ENCODE results near the gene FGF12.

FGF12 gene

DNA sequence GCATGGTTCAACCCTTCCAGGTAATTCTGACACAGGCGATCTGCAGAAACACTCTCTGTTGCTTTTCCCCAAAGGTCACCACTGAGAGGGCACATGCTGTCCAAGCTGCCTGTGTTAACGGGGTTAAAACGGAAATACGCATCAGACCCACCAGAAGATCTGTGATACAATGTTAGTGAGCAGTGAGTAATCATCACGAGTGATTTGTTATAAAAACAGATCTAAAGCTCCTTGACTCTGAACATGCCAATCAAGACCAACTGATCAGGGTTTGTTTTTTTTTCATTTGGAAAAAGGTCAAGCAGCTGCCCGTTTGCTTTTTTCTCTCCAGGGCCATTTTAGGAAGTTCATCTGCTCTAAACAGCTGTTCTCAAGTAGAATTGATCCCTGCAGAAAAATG lies 43.2 kb downstream of the FGF12 start:
- DNase-seq: no peak

DNA sequence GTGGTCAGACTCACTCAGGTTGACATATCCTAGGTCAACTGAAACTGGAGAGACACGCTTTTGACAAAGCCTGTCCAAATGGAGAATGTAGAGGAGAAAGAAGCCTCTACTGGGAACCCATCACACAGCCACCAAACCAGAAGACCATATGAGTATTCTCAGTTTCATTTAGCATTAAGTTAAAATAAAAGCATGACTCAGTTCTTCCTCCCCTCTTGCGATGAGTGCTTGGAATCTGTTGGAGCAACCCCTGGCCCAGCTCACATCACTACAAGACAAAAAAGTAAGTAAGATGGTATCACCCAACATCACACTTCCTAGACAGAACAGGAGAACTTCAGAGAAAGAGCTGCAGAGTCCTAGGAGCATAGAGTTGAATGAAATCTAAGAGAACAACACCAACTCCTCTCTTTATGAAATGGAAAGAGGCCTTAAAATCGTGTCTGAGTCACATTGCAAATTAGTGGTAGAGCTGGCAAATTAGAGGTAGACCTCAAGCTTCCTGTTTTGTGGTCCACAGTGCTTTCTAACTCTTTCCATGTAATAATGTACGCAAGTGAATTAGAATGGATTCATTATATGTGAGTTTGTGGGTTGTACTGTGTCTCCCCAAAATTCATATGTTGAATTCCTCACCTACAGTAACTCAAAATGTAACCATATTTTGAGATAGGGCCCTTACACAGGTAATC lies 51.2 kb downstream of the FGF12 start:
- DNase-seq: no peak

DNA sequence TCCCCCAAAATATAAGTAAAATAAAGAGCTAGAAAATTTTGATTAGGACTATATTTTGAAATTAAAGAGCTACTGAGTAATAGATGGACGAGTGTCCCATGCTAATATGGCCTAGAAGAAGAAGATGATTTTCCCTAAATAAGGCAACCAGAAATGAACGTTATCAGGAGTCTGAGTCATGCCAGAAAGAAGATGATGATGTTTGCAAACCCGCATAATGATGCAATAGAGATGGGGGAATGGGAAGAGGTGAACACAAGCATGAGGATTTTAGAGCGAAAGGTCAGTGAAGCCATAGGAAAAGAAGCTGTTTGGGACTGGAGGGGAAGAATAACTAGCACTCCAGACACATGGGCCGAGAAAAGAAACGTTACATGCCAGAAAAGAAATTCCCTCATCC lies 71.7 kb downstream of the FGF12 start:
- DNase-seq: no peak

DNA sequence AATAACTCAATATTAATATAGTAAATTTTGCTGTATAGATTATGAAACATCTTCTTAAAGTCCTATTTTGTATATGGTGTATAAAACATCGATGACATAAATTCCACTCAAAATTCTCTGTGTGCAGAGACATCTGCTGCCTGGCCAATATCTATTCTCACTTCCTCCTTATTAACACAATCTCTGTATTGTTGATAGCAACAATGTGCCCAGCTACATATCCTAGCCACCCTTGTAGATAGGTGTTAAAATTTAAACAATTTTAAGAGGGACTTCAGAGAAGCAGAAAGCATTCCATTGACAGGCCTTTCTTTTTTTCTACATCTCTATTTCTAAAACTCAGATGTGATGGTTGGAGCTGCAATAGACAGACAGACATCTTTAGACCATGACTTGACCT lies 72.3 kb downstream of the FGF12 start:
- DNase-seq: no peak

DNA sequence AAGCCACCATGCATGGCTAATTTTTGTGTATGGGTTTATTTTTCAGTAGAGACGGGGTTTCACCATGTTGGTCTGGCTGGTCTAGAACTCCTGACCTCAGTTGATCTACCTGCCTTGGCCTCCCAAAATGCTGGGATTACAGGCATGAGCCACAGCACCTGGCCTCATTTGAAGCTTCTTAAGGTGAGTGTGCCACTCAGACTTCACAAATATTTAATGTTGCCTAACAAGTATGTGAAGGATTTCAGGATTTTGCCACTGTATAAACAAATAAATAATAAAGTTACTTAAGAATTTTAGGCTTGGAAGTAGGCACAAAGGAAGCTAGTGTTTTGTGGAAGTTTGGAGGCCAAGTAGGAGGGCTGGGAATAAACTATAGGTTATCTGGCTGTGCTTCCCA lies 73.5 kb downstream of the FGF12 start:
- DNase-seq: no peak

DNA sequence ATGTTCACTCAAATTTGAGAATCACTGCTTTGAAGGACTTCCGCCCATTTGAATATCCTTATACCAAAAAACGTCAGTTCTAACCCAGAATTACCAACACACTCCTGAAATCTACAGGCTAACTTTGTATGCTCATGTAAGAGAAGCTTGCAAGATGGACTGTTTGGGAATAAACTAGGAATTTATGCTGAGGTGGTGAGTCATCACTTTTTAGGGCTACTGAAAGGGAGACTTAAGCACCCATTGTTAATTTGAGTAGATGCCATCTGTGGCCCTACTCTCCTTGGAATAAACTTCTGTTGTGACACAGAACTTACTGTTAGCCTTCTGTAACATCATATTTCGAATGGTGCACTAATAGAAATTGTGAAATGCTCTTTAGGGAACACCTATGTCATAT lies 74.6 kb downstream of the FGF12 start:
- no peak for DNase-seq

DNA sequence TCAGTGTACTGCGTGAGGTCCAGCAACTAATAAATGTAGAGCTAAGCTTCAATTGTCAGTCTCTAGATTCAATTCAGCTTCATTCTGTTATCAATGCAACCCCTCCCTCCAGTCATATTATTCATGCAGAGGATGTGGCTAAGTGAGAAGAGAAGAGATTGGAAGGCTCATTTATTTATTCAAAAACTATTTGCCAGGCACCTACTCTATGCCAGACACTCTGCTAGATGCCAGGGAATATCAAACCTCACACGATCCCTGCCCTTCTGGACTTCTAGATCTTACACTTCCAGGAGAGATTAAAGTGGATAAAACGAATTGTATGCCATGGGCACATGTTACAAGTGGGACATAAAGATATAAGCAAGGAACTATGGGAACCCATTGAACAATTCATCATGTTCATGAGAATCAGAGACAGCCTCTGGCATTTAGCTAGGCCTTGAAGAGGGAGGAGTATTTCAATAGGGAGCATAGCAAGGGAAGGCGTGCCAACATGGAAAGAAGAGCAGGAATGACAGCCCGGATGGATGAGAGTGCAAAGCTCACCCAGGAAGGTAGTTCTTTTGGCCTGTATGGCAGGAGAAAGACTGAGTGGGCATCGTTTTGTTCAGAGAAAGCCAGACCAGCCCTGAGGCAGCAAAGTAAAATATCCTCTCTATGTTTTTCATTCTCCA lies 75.4 kb downstream of the FGF12 start:
- no peak for DNase-seq

DNA sequence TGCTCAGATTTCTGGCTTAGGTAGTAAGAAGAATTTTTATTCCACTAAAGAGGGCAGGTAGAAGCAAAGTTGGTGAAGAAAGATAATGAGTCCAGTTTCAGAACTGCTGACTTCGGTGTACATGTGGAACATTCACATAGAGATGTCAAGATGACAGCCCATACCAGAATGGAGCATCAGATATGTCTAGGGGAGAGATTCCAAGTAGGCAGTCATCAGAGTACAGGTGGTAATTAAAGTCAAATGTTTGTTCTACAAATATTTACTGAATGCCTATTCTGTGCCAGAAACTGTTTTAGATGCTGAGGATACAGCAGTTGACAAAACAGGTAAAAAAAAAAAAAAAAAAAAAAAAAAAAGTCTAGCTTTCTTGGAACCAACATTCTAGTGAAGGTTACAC lies 81.9 kb downstream of the FGF12 start:
- DNase-seq: no peak

DNA sequence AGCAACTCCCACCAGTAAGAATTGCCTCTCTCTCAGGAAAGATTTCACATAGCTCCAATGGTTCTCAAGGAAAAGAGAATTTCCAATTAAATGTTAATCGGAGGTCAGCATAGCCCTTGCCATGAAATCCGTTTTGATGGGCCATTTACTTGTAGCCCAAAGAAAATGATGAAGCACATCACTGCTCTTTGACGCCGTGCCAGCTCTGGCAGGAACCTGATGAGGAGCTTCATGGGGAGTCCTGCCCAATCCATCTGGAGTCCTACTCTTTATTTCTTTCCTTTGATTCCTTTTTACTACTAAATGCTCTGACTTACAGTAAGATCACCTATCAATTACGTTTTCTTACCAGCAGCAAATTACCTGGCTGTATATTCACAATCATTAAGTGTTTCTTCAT lies 84.7 kb downstream of the FGF12 start:
- no peak for DNase-seq

DNA sequence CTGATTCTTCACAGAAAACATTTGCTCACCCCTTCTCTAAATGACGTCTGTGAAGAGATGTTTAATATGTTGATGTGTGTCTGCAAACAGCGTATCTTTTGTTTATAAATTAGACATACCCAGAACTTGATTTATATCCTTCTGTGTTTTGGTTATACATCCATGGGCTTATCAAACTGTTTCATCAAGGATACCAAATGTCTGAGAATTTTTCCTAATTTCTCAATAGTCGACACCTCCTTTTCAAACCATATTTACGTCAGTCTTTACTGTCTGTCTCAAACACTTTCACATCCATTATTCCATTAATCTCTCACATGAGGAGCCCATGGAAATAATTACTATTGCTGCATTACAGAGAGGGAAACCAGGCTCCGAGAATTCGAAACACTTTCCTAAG lies 85.4 kb downstream of the FGF12 start:
- DNase-seq: no peak

DNA sequence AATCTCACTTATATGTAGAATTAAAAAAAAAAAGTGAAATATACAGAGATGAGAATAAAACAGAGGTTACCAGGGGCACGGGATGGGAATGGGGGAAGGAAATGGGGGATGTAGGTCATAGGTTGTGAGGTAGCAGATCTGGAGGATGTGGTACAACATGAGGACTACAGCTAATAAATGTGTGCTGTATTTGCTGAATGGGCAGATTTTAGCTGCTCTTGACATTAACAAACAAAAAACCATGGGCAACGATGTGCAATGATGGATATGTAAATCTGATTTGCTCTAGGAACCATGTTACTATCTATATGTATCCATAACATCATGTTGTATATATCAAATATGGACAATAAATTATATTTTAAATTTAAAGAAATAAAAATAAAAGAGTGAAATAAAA lies 87.4 kb downstream of the FGF12 start:
- DNase-seq: no peak

DNA sequence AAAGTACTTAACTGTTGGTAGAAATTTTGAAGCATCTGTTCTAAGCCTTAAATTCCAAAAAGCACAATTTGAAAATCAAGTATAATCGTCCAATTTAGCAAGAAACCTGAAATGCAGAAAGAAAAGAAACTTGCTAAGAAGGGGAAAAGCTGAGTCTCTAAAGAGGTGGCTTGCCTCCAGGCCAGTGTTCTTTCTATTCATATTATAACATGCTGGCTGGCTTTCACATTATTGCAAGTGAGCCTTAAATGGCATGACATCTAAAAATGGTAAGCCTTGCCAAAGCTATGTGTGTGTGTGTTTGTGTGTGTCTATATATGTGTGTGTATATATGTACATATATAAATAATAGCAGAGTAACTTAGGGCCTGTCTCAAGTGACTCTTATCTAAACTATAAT lies 89.5 kb downstream of the FGF12 start:
- no peak for DNase-seq

DNA sequence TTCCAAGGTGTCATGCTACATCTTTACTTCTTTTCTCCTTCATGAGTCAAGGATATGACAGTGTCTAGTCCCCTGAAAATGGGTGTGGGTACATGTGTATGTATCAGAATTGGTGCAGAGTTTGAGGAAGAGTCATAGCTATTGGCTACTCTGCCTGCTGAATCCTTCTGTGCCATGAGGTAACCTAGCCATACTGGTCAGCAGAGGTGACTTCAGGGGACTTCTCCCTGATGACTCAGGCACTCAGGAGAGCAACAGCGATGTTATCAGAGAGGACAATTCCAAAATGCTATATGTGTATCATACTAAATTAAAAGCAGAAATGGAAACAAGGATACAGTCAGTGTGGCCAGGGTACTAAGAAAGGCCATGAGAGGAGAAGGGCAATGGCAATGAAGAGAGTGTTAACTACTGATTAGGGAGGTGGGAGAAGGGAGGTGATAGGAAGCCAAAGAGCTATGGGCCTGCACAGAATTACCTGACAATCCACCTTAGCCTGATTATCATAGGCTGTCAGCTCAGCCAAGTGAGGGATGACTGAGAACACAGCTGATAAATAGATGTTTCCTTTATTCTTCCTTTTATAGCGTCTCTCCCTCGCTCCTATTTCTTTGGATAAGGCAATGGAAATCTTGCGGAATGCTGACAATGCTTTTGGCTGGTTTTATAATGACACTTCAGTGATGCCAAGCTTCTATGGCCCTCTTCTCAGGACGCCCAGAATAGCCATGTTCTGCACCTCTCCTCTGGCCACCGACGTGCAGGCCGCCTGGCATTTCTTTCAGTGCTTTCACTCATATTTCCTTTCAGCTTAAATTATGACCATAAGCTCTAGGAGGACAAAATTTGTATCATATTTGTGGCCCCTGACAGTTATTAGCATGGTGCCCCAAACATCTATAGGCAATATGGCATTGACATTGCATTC lies 90.6 kb downstream of the FGF12 start:
- no peak for DNase-seq

DNA sequence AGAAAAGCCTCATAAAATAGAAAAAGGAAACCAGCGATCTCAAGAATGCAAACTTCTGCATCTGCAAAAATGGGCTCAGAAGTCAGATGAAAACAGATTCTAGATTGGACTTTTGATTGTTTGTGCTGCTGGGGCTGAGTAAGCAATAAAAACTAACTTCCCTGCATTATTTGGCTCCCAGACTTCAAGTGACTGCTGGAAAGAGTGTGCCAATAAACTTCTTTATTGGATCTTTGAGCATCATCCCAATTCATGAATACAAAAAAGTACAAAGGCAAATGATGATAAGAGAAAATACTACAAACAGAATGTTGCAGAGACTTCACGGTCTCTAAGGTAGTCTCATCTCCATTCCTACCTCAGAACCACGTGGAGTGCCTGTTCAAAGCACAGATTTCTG lies 97.9 kb downstream of the FGF12 start:
- DNase-seq: no peak

DNA sequence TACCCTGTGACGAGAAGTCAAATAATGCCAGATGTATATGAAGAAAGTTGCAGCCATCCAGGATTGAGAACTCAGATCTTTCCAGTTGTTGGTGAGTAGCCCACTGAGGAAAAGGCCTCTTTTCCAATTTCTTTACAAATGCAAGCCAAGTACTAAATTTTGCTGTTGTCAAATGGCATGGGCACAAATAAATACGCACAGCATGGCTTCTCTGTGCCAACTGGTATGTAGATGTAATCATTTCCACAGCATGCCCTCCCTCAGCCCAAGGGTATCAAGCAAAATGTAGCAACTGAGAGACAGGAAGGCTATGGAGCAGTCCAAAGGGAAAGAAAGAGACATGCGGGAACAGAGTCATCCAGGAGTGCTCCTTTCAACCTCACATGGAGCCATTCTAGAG lies 105.4 kb downstream of the FGF12 start:
- no peak for DNase-seq

DNA sequence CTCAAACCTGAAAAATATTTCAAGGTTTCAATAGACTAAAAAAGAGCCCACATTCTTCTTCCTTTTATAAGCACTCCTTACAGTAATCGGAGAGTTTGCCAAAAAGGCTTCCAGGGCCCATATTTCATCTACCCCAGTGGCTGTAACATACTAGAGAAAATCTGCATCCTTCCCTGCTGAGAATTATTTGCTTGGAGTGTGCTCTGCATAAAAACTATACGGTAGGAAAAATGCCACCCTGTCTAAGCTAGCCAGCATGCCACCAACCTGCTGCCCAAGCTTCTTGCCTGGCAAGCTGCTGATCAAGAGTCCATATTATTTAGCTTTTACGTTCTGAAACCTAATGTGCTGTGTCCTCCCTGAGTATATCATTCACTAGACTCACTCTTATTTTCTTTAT lies 107.1 kb downstream of the FGF12 start:
- DNase-seq: no peak

DNA sequence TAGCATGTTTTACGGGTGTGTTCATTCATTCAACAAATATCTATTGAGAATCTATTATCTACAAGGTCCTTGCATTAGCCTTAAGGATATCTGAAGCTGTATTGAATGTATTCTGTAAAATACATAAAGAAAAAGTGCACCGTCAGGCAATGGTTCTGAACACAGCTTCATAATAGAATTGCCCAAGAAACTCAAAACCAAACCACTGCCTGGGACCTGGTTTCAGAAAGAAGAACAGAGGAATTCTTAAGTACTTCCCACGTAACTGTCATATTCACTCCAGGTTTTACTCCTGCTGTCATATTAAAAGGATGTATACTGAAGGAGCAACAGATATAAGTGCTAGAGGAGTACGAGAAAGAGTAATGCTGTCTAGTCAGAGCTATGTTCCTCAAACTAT lies 115.9 kb downstream of the FGF12 start:
- no peak for DNase-seq

DNA sequence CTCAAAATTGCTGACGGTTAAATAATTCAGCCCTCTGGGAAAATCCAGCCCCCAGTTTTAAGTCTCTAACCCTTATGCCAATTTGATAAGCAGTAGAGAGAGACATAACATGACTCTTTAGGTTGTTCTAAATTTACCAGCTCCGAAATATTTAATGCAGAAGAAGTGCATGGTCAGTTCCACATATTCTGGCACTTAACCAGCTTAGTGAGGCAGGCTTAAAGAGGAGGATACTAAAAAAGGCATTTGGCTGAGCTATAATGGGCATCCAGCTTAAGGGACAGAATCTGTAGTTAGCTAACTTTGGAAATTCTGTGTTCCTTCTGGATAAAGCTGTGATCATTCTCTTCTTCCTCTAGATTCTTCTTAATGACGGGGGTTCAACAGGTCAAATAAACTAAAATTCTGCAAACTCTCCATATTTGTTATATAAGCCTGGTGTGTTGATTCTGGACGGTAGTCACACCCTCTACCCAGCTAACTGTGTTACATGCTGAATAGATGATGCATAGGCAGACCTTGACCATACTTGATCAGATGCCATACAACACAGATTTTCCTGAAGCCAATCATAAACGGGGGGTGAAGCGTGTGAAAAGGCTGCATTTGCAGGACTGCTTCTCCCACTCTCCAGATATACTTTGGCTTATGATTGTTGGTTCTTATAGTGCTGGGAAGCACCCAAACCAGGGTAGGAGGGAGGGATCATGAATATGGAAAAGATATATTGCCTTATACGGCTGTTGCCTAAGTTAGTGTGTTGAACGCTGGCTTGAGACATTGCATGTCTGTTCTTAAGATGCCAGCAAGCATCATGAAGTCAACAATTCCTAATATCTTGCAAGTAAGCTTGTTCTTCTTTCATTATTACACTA lies 118.4 kb downstream of the FGF12 start:
- DNase-seq: no peak

DNA sequence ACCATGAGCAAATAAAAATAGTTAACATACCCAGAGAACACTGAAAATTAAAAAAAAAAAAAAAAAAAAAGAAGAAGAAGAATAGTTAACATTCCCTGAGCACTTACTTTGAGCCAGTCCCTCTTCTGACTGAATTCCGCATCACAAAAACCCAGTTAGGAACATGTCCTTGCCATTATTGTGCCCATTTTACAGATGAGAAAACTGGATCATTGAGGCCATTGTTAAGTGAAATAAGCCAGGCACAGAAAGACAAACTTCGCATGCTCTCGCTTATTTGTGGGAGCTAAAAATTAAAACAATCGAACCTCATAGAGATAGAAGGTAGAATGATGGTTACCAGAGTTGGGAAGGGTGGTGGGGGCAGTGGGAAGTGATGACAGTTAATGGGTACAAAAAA lies 119.5 kb downstream of the FGF12 start:
- DNase-seq: no peak

DNA sequence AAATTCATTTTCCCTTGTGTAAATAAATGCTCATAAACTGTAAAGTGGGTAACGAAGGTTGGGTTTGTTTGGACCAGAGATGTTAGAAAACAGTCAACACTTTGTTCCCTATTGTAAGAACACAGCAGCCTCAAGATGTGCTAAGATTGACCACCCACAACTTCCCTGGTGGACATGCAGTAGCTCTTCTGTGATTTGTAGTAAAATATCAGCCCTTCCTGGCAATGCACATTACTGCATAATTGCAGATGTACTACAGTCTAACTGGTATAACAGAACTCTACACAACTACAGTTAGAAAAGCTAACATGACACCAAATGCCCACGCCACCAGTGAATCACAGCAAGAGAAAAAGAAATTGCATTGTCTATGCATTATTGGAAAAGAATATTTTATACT lies 129.4 kb downstream of the FGF12 start:
- DNase-seq: no peak

DNA sequence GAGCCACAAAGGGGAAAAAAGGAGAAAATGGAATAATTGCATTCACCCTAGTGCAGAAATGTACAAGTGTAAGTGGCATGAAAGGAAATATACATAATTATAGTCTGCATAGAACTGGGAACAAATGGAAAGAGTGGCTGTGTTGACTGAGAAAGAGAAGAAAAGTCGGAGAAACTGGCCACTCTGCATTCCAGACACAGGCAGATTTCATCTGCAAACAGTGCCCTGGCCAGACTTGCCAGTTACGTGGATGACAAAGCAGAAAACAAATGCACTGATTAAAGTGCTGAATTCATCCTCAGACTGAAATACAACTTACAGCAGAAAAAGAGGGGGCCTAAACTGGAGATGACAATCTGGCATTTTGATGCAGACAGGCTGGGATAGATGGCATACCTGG lies 129.8 kb downstream of the FGF12 start:
- DNase-seq: no peak

DNA sequence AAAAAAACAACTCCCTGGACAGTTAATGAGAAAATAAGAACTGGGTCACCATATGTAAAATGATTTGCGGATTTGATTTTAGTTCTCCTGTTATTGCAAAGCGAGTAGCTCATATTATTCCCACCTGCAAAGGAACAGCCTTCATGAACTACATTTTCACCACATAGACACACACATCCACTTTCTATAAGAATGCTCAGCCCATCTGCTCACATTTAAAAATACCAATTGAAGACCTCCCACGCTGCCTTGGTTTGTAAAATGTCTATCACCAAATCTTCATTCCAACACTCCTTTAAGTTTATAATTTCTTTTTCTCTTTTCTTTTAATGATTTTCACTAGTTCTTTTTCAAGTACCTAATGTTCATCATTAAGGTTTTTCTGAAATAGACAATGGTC lies 148.6 kb downstream of the FGF12 start:
- DNase-seq: no peak

DNA sequence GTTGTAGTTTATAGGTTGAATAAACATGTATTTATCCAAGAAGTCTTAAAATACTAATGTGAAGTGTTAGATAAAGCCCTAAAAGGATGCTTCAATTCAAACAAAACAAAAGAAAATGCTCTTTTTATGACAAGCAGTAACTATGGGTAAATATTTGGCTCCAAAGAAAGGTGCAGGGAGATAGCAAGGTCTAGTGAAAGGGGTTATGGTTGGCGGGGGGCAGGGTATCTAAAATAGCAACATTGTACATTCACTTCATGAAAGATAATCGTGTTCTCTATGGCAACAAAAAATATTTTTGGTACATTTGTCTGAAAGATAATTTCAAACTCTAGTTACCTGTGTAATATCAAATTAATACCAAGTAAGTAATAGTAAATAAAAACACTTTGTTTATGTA lies 149.5 kb downstream of the FGF12 start:
- DNase-seq: no peak

Data from suppressor macrophage treated with lipopolysaccharide for 1 hour (primary cell).